Mesenchymal stem cell (in vitro differentiated cells and primary cell): ENCODE measurements around the gene SNX18.

Experiments
- DNase-seq: peaks from one replicate; pipeline ENCODE4 v3.0.0-alpha.2; 2013
- H2AFZ ChIP-seq: one replicate; pipeline ENCODE4 v1.6.1; 2013; ENCODE audit warnings: low read depth, mild to moderate bottlenecking, control low read depth, inconsistent platforms, low read length, moderate library complexity
- H2AK5ac ChIP-seq: 2 replicates; pipeline ENCODE4 v1.6.1; 2013; ENCODE audit warnings: low read length, moderate library complexity, mild to moderate bottlenecking, inconsistent platforms; ENCODE audit not compliant: severe bottlenecking
- H2BK120ac ChIP-seq: one replicate; pipeline ENCODE4 v1.6.1; 2013; ENCODE audit warnings: low read depth, mild to moderate bottlenecking, inconsistent platforms, low read length, moderate library complexity
- H2BK12ac ChIP-seq, 2 experiments: one replicate each; pipeline ENCODE4 v1.6.1; 2013; ENCODE audit warnings: inconsistent platforms in 2 of 2, low read length in 2 of 2, mild to moderate bottlenecking in 2 of 2, moderate library complexity in 2 of 2, control low read depth in 1 of 2
- H2BK15ac ChIP-seq: one replicate; pipeline ENCODE4 v1.6.1; 2013; ENCODE audit warnings: mild to moderate bottlenecking, low read depth, inconsistent platforms; ENCODE audit not compliant: poor library complexity, severe bottlenecking
- H2BK5ac ChIP-seq: 2 replicates; pipeline ENCODE4 v1.6.1; 2013; ENCODE audit warnings: low read depth, mild to moderate bottlenecking, low read length, control low read depth, inconsistent platforms; ENCODE audit not compliant: poor library complexity, severe bottlenecking
- H3K14ac ChIP-seq, 2 experiments: one replicate each; pipeline ENCODE4 v1.6.1; 2013; ENCODE audit warnings: inconsistent platforms in 2 of 2, low read length in 2 of 2, control low read depth in 1 of 2, mild to moderate bottlenecking in 1 of 2, moderate library complexity in 1 of 2
- H3K18ac ChIP-seq, 2 experiments: one replicate each; pipeline ENCODE4 v1.6.1; 2013; ENCODE audit warnings: inconsistent platforms in 2 of 2, low read length in 2 of 2, control low read depth in 1 of 2, low read depth in 1 of 2, mild to moderate bottlenecking in 1 of 2
- H3K23ac ChIP-seq, 2 experiments: one replicate each; pipeline ENCODE4 v1.6.1; 2013; ENCODE audit warnings: inconsistent platforms in 2 of 2, low read length in 2 of 2, mild to moderate bottlenecking in 2 of 2, moderate library complexity in 2 of 2, control low read depth in 1 of 2
- H3K27ac ChIP-seq: 2 replicates; pipeline ENCODE4 v1.5.1; 2013; ENCODE audit warnings: mild to moderate bottlenecking, moderate library complexity, low read length, control low read depth, inconsistent platforms; ENCODE audit not compliant: poor library complexity, severe bottlenecking
- H3K27me3 ChIP-seq, 2 experiments: 2 replicates each; pipeline versions ENCODE4 v1.6.1 to v1.7.0; 2013; ENCODE audit warnings: low read length in 2 of 2, mild to moderate bottlenecking in 2 of 2, moderate library complexity in 2 of 2, control low read depth in 1 of 2, inconsistent platforms in 1 of 2; ENCODE audit not compliant: control insufficient read depth in 1 of 2, insufficient read depth in 1 of 2
- H3K36me3 ChIP-seq, 2 experiments: 2 replicates each; pipeline versions ENCODE4 v1.6.1 to v1.7.0; 2013; ENCODE audit warnings: low read length in 2 of 2, control low read depth in 1 of 2, inconsistent platforms in 1 of 2, low read depth in 1 of 2, mild to moderate bottlenecking in 1 of 2; ENCODE audit not compliant: insufficient read depth in 2 of 2, control insufficient read depth in 1 of 2
- H3K4ac ChIP-seq, 2 experiments: one replicate each; pipeline ENCODE4 v1.6.1; 2013; ENCODE audit warnings: inconsistent platforms in 2 of 2, low read length in 2 of 2, mild to moderate bottlenecking in 2 of 2, moderate library complexity in 2 of 2, control low read depth in 1 of 2, low read depth in 1 of 2
- H3K4me1 ChIP-seq: 2 replicates; pipeline ENCODE4 v1.6.1; 2013; ENCODE audit warnings: low read depth, low read length, control low read depth; ENCODE audit not compliant: control insufficient read depth, insufficient read depth
- H3K4me2 ChIP-seq: 2 replicates; pipeline ENCODE4 v1.6.1; 2013; ENCODE audit warnings: low read length, mild to moderate bottlenecking, inconsistent platforms; ENCODE audit not compliant: poor library complexity, severe bottlenecking
- H3K4me3 ChIP-seq, 2 experiments: 2 replicates each; pipeline versions ENCODE4 v1.5.1 to v1.7.0; 2013; ENCODE audit warnings: low read length in 2 of 2, mild to moderate bottlenecking in 2 of 2, control low read depth in 1 of 2, low read depth in 1 of 2; ENCODE audit not compliant: insufficient read depth in 1 of 2
- H3K79me1 ChIP-seq: replicated peaks from 2 replicates; pipeline ENCODE4 v1.6.1; 2013; ENCODE audit warnings: mild to moderate bottlenecking, control low read depth, low read length, inconsistent platforms; ENCODE audit not compliant: poor library complexity, severe bottlenecking
- H3K9ac ChIP-seq: 2 replicates; pipeline ENCODE4 v1.7.0; 2013; ENCODE audit warnings: mild to moderate bottlenecking, low read length, moderate library complexity
- H3K9me3 ChIP-seq: 2 replicates; pipeline ENCODE4 v1.7.0; 2013; ENCODE audit warnings: mild to moderate bottlenecking, low read length; ENCODE audit not compliant: control insufficient read depth
- H4K8ac ChIP-seq: one replicate; pipeline ENCODE4 v1.6.1; 2013; ENCODE audit warnings: inconsistent platforms, mild to moderate bottlenecking, low read length, moderate library complexity
- H4K91ac ChIP-seq: one replicate; pipeline ENCODE4 v1.6.1; 2013; ENCODE audit warnings: mild to moderate bottlenecking, low read length, inconsistent platforms
- WGBS: methylation state at CpG from one replicate; pipeline ENCODE4 v1.1.7; 2013; ENCODE audit warnings: mixed read lengths; 5-methylcytosine and 5-hydroxymethylcytosine counted together

Gene SNX18

GRCh38 chr5:54556141-54556540 is 38.6 kb downstream of the SNX18 start:
- H3K18ac ChIP-seq, result no peak overlapping the region
- no peaks in the 10 kb centered on the region for H3K27me3 ChIP-seq
- no peak overlapping the region for H3K27ac ChIP-seq
- H3K9me3 ChIP-seq, result no peaks in the 10 kb centered on the region
- no peak overlapping the region for H2BK12ac ChIP-seq
- no peak overlapping the region for H2BK5ac ChIP-seq
- no peak overlapping the region for H4K91ac ChIP-seq
- H2BK15ac ChIP-seq, result no peak overlapping the region
- no peak overlapping the region for H3K4ac ChIP-seq
- H2AK5ac ChIP-seq, result no peak overlapping the region
- no peaks in the 10 kb centered on the region for H3K79me1 ChIP-seq
- H3K4me1 ChIP-seq, result peaks cover 2% of the 10 kb centered on the region
- no peak overlapping the region for H3K4me3 ChIP-seq
- H2BK120ac ChIP-seq, result peak overlapping the region; percentile 49
- peaks cover 4 to 14% of the 10 kb centered on the region in 2 experiments for H3K36me3 ChIP-seq
- 72% methylated on average over 3 of the region's 3 CpGs for WGBS
- no peak overlapping the region for H3K14ac ChIP-seq
- no peak overlapping the region for H3K9ac ChIP-seq
- no peak overlapping the region for H3K4me2 ChIP-seq
- H4K8ac ChIP-seq, result no peak overlapping the region
- H2AFZ ChIP-seq, result no peak overlapping the region
- no peak for DNase-seq
- H3K23ac ChIP-seq, result no peak overlapping the region

- Histone ChIP-seq H3K23ac (no peak overlapping the region), H3K4me1 (peaks cover 2% of the 10 kb centered on the region), H3K79me1 (no peaks in the 10 kb centered on the region), H3K27ac (no peak overlapping the region), H4K91ac (no peak overlapping the region), H2BK12ac (no peak overlapping the region), H2BK120ac (no peak overlapping the region), H2BK15ac (no peak overlapping the region), H3K4me3 (no peak overlapping the region), H3K27me3 (no peaks in the 10 kb centered on the region), H3K4ac (no peak overlapping the region), H2AK5ac (no peak overlapping the region), H2AFZ (no peak overlapping the region), H4K8ac (no peak overlapping the region), H3K4me2 (no peak overlapping the region), H3K14ac (no peak overlapping the region), H3K9me3 (no peaks in the 10 kb centered on the region), H2BK5ac (no peak overlapping the region), H3K9ac (no peak overlapping the region), H3K18ac (no peak overlapping the region), H3K36me3 (no peaks in the 10 kb centered on the region)
- DNase-seq, result no peak
- no CpG with 5 or more reads among the region's 1 CpG for WGBS
Observed at GRCh38 chr5:54558362-54558761, 40.8 kb downstream of the SNX18 start.

DNA sequence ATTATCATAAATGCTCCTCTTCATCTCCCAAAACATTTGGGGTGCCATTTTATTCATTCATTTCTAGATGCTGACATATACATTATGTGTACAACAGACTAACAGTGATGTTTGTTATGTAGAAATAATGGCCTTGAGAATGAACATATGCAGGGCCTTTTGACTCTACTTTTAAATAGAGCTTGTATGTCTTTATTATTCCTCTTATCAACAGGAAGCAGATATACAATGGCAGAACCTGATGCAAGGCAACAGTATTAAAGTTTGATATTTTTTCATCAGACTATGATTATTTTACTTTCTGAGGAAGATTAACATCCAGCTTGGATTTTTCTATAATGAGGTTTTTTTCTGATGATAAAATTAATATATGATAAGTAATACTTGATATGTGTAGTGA is 44.1 kb downstream of the SNX18 start:
- Histone ChIP-seq H3K9ac (no peak overlapping the region), H2BK12ac (no peak overlapping the region), H2AK5ac (no peak overlapping the region), H3K23ac (no peak overlapping the region), H3K79me1 (no peaks in the 10 kb centered on the region), H2AFZ (no peak overlapping the region), H3K9me3 (no peaks in the 10 kb centered on the region), H3K27ac (no peak overlapping the region), H3K4me3 (no peak overlapping the region), H2BK5ac (no peak overlapping the region), H3K4me1 (no peaks in the 10 kb centered on the region), H3K18ac (no peak overlapping the region), H2BK120ac (no peak overlapping the region), H3K27me3 (no peaks in the 10 kb centered on the region), H3K36me3 (no peaks in the 10 kb centered on the region), H3K4ac (no peak overlapping the region), H2BK15ac (no peak overlapping the region), H4K8ac (no peak overlapping the region), H4K91ac (no peak overlapping the region), H3K4me2 (no peak overlapping the region), H3K14ac (no peak overlapping the region)
- no peak for DNase-seq

DNA sequence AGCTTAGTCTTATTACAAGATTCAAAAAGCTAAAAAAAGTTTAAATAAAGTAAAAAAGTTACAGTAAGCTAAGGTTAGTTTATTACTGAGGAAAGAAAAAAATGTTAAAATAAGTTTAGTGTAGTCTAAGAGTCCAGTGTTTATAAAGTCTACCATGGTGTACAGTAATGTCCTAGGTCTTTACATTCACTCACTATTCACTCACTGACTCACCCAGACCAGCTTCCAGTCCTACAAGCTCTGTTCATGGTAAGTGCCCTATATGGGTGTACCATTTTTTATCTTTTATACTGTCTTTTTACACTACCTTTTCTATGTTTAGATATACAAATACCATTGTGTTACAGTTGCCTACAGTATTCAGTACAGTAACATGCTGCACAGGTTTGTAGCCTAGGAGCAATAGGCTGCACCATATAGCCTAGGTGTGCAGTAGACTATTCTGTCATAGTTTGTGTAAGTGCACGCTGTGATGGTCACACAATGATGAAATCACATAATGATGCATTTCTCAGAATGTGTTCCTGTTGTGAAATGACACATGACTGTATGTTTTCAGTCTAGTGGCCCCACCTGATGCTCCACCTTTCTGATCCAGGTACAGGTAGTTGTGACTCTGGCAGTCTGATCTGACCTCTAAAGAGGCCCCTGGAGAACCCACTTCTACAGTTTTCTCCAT is 45.7 kb downstream of the SNX18 start:
- WGBS, result 91% methylated on average over 1 of the region's 1 CpG

More for the DNA sequence above, 45.7 kb downstream of the SNX18 start:
- DNase-seq, result no peak
- no peak overlapping the region for H3K14ac ChIP-seq
- H2BK5ac ChIP-seq, result no peak overlapping the region
- H2BK120ac ChIP-seq, result no peak overlapping the region
- H4K91ac ChIP-seq, result no peak overlapping the region
- no peak overlapping the region for H3K27ac ChIP-seq
- H4K8ac ChIP-seq, result no peak overlapping the region
- no peaks in the 10 kb centered on the region for H3K9me3 ChIP-seq
- no peak overlapping the region for H2AFZ ChIP-seq
- no peak overlapping the region for H2BK12ac ChIP-seq
- no peak overlapping the region for H3K4ac ChIP-seq
- no peaks in the 10 kb centered on the region for H3K79me1 ChIP-seq
- no peaks in the 10 kb centered on the region for H3K27me3 ChIP-seq
- H3K4me3 ChIP-seq, result no peak overlapping the region
- no peaks in the 10 kb centered on the region for H3K36me3 ChIP-seq
- no peak overlapping the region for H3K4me2 ChIP-seq
- H3K23ac ChIP-seq, result no peak overlapping the region
- H2AK5ac ChIP-seq, result no peak overlapping the region
- no peak overlapping the region for H2BK15ac ChIP-seq
- H3K4me1 ChIP-seq, result no peaks in the 10 kb centered on the region
- H3K9ac ChIP-seq, result no peak overlapping the region
- no peak overlapping the region for H3K18ac ChIP-seq
